ENCODE data around the gene RECQL.

RECQL gene, protein sequence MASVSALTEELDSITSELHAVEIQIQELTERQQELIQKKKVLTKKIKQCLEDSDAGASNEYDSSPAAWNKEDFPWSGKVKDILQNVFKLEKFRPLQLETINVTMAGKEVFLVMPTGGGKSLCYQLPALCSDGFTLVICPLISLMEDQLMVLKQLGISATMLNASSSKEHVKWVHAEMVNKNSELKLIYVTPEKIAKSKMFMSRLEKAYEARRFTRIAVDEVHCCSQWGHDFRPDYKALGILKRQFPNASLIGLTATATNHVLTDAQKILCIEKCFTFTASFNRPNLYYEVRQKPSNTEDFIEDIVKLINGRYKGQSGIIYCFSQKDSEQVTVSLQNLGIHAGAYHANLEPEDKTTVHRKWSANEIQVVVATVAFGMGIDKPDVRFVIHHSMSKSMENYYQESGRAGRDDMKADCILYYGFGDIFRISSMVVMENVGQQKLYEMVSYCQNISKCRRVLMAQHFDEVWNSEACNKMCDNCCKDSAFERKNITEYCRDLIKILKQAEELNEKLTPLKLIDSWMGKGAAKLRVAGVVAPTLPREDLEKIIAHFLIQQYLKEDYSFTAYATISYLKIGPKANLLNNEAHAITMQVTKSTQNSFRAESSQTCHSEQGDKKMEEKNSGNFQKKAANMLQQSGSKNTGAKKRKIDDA
- 101 to 189 reads per million in 2 experiments for total RNA-seq

DNA sequence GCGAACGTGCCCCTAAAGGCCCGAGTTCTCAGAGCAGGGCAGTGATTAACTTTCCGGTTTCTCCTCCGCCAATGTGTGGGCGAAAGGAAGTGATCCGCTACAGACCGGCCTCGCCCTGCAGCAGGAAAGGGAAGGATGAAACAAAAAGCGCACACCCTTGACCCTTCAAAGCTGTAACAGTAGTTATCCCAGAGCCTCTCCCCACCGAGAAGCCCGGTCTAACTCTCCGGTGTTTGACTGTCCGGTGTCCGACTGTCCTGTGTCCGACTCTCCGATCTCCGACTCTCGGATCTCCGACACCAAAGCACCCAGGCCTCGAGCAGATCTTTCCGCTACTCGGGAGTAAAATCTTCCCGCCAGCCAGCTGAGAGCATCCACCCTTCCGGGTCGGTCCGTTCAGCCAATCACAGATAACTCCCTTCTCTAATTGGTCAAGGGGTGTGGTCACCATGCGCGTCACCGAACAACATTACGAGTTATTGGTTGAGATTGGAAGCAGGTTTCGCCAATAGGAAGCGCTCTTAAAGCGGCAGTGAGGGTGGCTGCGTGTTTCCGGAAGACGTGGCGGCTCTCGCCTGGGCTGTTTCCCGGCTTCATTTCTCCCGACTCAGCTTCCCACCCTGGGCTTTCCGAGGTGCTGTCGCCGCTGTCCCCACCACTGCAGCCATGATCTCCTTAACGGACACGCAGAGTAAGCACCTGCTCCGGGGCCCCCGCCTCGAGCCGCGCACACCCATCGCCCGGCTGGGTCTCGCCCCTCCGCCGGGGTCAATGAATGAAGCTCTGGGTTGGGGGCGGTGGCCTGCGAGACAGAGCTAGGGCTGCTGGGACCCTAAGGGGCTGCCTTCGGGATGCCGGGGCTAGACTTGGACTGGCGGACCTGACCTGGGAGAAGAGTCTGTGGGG lies at the start of gene RECQL, which contains the start of gene GOLT1B:
RECQL (minus strand) TSS at position 378 of the 906 bp plus-strand sequence. CDS start 2,065 bp downstream, outside the sequence.
GOLT1B (plus strand) TSS at position 532 of the 906 bp plus-strand sequence; CDS start at position 667, 135 bp downstream.
- peak; percentile 87 for DNase-seq (ENCODE audit: low read depth)

DNA sequence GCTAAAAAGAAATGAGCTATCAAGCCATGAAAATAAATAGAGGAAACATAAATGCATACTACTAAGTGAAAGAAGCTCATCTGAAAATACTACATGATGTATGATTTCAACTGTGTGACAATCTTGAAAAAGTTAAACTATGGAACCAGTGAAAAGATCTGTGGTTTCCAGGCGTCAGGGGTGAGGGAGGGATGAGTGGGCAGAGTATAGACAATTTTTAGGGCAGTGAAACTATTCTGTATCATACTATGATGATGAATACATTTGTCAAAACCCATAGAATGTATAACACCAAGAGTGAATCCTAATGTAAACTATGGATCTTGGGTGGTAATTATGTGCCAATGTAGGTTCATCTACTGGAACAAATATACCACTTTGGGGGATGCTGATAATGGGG lies 46.0 kb upstream of the RECQL start:
- no peak for DNase-seq (ENCODE audit: low read depth)

DNA sequence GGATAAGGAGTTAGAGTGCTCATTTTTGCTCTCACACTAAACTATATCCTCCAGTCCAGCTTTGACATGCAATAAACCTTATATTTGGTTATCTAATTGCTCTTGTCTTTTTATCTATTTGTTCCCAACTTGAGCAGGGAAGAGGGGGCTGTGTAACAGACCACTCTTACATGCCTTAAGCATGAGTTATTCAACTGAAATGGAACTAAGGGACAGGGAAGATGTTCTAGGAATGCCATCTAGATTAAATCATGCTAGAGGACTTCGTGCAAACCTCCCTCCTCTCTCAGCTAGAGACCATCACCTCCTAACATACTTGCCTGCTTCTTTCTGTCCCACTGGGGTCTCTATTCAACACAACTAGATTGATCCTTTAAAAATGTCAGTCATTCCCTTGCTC lies 45.3 kb upstream of the RECQL start:
- no peak for DNase-seq (ENCODE audit: low read depth)

DNA sequence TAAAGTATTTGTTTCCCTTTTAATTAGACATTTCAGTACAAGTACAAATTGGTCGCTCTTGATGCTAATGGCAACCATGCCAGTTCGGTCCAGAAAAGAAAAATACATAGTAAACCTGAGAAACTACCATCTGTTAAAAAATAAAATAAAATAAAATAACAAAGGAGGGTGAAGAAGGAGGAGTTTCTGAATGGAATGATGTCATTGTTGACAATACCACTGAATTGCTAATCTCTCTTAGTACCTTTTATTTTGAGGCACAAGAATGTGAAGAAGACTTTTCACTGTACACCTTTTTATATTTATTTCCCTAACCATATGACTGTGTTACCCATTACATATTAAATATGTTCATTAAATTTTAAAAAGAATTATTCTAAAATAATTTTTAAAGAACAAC lies 44.1 kb upstream of the RECQL start:
- no peak for DNase-seq (ENCODE audit: low read depth)

DNA sequence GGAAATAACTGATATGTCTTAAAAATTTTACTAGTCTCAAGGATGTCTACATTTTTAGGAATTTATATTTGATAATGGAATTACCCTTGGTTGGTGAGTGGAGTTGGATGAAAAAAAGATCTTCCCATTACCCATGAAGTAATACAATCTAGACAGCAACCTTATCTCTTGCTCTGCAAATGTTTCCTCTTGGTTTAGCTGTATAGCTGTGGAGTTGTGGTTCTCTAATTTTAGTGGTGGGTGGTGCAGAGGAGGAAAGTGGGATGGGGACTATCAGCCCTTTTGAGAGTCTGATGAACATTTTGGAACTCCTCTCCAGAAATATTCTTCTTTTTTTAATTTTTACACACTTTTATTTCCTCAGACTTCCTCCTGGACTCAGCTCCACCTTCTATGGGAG lies 41.7 kb upstream of the RECQL start:
- DNase-seq (ENCODE audit: low read depth), result no peak

DNA sequence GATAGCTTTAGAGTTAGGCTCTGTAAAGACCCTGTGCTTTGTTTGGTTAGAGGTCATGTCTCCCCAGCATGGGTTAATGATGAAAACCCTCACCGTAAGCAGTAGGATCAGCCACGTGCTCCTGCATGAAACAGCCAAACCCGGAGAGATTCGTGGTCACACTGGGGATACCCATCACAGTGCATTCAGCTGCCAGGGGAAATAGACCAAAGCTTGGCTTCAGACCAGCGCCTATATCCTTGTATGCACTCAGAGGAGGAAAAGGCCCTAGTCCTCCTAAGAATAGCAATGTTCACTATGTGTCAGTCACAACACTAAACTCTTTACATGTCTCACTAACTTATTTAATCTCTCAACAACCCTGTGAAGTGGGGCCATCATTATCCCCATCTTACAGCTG lies 41.0 kb upstream of the RECQL start:
- no peak for DNase-seq (ENCODE audit: low read depth)

DNA sequence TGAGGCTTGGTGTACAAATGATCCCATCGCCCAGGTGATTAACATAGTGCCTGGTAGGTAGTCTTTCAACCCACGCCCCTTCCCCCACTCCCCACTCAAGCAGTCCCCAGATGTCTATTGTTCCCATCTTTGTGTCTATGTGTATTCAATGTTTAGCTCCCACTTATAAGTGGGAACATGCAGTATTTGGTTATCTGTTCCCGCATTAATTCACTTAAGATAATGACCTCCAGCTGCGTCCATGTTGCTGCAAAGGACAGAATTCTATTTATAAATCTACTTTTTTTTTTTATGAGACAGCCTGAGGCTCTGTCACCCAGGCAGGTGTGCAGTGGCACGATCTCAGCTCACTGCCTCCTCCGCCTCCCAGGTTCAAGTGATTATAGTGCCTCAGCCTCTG lies 40.3 kb upstream of the RECQL start:
- no peak for DNase-seq (ENCODE audit: low read depth)

DNA sequence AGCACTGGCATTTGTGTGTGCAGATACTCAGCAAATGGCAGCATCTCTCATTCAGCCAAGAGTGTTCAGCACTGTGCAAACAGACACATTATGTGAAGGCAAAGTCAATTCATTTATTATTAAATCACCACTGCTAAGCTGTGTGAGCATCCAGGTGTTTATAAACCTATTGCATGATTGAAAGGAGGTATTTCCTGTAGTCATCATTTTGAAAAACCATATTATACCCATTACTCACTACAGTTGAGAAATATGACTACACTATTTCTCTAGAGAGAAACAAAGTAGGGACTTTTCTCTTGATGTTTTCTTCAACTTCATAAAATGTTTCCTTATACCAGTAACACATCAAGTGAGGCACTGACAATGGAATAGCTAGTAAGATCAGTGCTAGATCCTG lies 38.4 kb upstream of the RECQL start:
- no peak for DNase-seq (ENCODE audit: low read depth)

DNA sequence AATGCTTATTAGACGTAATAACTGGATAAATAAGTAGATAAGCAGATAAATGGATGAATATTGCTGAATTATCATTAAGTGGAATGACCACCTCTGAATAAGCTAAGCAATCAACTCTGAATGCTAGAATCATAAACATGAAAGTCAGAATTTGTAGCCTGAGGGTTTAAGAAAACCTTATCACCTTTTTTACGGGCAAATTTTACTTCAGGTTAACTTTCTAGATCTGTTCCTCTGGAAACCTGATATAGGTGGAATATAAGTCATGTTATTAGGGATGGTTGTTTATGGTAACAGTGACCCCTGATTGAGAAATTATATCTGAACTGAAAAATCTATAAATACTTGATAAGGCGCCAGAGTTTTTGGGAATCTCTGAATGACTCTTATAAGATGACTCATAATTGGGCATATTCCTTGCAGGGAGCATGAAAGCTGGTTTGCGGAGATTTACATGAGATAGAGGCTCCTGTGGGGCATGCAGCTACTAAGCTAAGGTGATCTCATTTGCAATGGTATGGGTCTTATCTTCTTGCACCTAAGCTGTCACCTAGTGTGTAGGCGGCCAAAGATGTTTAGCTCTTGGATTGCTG lies 36.7 kb upstream of the RECQL start:
- no peak for DNase-seq (ENCODE audit: low read depth)

DNA sequence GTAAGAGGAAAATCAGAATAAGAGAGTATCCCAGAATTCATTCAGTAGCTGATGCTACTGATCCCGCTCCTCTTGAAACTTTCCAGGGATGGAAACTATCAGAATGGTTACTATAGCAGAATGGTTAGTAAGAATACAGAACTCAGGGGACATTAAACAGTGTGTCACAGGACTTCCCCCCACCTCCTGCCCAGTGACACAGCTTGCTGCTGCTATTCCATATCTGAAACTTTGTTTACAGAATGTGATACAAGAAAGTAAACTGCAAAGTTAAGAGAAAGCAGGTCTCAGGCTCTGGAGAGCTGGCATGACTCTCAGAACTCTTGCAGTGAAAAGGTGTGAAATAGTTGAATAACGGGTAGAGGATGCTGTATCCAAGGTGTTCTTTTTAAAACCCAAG lies 28.0 kb upstream of the RECQL start:
- DNase-seq (ENCODE audit: low read depth), result no peak

DNA sequence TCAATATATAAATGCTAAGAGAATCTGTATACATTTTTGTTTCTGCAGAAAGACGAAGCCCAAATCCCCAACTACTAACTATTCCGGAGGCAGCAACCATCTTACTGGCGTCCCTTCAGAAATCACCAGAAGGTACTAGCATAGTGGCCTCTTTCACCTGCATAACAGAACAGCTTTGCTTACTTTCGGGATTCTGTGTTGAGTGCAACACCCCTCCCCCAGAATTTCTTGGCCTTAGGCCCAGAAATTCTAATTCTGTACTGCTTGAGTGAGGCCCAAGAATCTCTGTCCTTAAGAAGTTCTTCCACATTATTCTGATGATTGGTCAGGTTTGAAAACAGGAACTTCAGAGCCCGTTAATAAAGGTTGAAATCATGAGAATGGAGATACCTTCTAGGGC lies 27.5 kb upstream of the RECQL start:
- no peak for DNase-seq (ENCODE audit: low read depth)

DNA sequence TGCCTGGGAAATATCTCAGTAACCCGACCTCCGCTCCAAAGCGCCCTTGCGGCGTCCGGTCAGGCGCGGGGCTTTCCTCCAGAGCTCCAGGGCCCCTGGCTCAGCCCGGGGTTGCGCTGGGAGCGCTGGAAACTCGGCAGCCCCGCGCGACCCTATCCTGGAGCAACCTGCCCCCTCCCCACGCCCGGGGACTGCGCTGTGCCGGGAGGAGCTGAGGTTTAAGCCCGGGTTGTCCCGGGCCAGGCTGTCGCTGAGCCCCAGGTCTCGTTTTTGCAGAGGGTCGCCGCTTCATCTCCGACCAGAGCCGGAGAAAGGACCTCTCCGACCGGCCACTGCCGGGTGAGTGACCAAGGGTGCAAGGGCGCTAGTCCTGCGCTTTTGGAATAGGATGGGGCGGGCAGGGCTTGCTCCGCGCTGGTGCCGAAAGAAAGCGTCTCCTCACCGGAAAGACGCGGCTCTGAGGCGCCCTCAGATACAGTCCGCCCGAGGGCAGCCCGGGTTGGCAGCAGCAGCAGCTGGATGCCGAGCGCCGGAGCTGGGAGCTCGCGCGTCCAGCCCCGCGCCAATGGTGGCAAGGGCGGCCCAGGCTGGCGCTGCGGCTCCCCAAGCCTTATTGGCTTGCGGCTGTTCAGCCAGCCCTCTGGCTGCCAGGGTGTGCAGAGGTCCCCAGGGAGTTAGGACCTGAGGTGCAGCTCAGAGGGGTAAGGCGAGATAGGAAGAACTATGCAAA lies 26.2 kb upstream of the RECQL start:
- DNase-seq (ENCODE audit: low read depth), result peak; percentile 36

DNA sequence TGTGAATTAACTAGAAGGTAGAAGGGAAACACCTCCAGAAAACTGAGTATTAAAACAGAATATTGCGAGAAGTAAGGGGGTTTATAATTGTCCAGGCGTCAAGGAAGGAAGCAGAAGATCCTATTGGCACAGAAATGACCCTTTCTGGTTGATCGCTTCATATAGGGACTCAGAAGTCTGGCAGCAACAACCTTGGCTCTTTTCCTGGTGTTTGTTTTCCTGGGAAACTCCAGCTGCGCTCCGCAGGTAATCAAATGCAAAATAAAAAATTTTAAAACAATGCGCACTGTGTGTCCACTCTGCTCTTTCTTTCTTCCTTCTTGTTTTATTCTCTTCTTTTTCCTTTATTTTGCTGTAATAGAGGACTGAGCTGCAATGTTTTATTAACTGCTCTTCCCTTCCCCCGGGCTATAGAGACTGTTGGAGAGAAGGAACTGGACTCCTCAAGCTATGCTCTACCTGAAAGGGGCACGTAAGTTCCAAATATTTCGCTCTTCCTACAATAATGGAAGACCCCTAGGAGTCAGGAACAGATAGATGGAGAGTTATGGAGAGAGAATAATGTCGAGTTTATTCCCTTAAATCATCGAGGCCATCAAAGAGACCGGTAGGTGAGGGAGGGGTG lies 25.4 kb upstream of the RECQL start:
- no peak for DNase-seq (ENCODE audit: low read depth)

DNA sequence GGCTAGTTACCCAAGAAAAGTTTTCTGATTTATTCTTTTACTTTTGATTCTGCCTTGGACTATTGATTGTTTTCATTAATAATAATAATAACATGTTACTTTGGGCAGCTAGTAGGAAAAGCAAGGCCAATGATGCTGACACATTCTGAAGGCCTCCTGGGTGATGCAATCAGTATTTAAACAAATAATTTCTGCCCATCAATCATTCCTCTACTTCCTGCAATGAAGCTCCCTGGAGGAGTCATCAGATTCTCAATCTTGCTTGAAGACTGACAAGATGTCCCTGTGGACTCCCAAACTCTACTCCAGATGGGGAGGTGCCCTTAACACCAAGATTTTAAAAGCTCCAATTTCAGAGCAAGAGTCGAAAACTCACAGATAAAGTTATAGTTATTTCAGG lies 24.6 kb upstream of the RECQL start, which contains the start of gene SPX:
SPX (plus strand) TSS at position 244 of the 400 bp plus-strand sequence. CDS start 177 bp downstream, outside the sequence.
- no peak for DNase-seq (ENCODE audit: low read depth)

DNA sequence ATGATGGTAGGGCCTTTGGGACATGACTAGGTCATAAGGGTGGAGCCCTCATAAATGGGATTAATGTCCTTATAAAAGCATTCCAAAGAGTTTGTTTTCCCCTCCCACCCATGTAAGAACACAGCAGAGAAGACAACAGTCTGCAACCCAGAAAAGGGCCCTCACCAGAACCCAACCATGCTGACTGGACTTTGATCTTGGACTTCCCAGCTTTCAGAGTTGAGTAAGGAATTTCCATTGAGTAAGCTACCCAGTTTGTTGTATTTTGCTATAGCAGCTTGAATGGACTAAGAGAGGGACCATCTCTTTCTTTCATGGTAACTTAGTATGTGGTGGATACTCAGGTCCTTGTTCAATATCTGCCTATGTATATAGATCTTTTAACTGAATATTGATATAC lies 21.7 kb upstream of the RECQL start:
- no peak for DNase-seq (ENCODE audit: low read depth)

DNA sequence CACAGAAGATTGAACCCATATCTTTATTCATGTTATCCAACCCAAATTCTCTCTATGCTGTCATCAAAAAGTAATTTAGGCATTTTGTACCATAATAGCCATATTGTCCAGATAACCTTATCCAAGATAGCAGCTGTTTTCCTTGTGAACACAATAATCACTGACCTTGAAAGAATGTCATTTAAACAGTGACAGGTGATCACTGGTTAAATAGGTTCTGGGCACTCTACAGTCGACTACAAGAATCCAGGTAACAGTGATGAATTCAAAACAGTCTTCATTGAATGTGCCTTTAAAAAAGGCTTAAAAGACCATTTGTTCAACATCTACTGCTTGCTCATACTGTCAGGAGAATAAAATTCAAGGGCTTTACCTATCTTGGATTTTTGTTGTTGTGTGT lies 20.1 kb upstream of the RECQL start:
- no peak for DNase-seq (ENCODE audit: low read depth)

DNA sequence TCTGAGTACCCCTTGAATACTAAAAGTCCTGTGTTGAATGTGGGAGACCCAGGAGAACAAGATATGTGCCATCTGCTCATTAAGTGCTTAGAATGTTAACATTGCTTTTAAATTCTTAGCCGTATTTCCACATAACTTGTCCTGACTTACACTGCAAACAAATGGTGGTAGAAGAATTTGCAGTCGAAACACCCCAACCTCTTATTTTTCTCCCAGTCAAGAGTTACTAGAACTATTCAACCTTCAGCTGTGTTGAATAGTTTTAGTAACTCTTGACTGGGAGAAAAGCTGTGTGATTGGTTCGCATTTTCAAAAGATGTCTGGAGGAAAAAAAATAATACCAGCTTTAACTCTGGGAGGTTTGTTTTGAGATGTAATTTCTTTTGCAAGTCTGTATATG lies 17.0 kb upstream of the RECQL start:
- DNase-seq (ENCODE audit: low read depth), result no peak

DNA sequence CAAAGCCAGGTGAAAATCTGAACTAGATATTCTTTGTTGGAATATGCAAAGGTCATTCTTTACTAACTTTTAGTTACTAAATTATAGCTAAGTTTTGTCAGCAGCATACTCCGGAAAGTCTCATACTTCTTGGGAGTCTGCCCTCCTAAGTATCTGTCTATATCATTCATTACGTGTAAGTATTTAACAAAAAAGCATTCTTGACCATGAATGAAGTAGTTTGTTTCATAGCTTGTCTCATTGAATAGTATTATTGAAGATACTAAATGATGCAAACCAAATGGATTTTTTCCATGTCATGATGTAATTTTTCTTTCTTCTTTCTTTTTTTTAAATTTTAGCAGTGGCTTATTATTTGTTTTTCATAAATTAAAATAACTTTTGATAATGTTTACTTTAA lies 14.8 kb upstream of the RECQL start:
- DNase-seq (ENCODE audit: low read depth), result no peak

DNA sequence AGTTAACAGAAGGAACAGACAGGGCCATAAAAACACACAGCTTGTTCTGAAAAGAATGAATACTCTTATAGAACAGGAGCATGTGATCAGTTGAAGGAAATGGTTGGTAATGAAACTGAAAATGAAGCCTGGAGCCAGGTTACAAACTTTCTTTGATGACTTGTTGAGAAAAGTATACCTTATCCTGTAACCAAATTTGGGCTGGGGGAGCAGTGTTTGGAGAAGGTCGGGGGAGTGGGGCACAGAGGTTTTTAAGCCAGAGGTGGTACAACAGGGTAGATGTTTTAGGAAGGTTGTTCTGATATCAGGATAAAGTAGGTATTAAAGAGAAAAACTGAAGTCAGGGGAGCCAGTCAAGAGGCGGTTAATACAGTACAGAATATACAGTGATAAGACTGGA lies 8.3 kb upstream of the RECQL start:
- no peak for DNase-seq (ENCODE audit: low read depth)

DNA sequence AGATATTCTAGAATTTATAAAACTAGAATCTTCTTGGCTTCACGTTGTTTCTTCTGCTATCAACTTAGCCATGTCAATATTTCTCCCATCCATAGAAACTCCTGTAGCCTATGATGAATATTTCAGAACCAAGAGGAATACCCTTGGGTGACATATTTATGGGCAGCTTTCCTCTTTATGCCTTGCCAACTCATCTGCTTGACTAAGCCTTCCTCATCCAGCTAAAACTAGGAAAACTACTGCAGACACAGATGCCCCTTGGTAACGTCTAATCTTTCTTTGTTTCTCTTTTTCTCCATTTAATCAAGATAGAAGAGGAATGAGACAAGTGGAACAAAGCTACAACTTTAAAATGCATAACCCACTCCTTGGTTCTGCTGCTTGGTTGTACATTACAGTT lies 6.4 kb upstream of the RECQL start:
- no peak for DNase-seq (ENCODE audit: low read depth)

DNA sequence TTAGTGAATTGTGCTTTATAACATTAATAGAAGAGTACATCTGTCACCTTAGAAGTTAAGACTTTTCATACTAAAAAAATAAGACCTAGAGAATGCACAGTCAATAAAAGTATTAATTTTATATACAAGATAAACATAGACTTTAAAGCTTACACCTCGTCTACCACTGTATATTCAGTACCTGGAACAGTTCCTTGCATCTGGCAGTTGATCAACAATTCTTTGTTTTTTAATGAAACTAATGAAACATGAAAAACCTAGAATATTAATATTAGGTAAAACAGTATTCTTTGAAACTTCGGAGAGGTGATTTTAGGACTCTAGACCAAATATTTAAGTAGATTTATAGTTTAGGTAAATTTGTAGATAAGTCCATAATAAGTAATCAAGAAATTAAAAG lies 4.5 kb upstream of the RECQL start:
- DNase-seq (ENCODE audit: low read depth), result no peak

Measured in T follicular helper cell (primary cell).